HG02623 (cell line): ENCODE measurements around the gene SATB2.

ENCODE experiments used
- ATAC-seq: cut with Tn5 transposase; IDR thresholded peaks from one replicate; pipeline ENCODE4 v1.9.1; 2021; ENCODE audit warnings: moderate library complexity; ENCODE audit not compliant: unreplicated experiment

The SATB2 gene

GRCh38 chr2:199466692-199467065 is 8.9 kb upstream of the SATB2 start:
- ATAC-seq, result no peak

GRCh38 chr2:199465988-199466691 is 8.4 kb upstream of the SATB2 start:
- ATAC-seq, result no peak

- ATAC-seq, result no peak
These were observed 7.7 kb upstream of the SATB2 start for GRCh38 chr2:199465390-199465789.

GRCh38 chr2:199464606-199465352 is 7.0 kb upstream of the SATB2 start:
- no peak for ATAC-seq

- ATAC-seq, result no peak
These were observed 6.2 kb upstream of the SATB2 start for GRCh38 chr2:199463708-199464605.

GRCh38 chr2:199462956-199463692 is 5.4 kb upstream of the SATB2 start:
- ATAC-seq, result no peak

GRCh38 chr2:199462347-199462955 is 4.7 kb upstream of the SATB2 start:
- ATAC-seq, result no peak

- ATAC-seq, result no peak
These were observed 4.1 kb upstream of the SATB2 start for GRCh38 chr2:199461711-199462346.

GRCh38 chr2:199460846-199461710 is 3.3 kb upstream of the SATB2 start:
- ATAC-seq, result no peak

- ATAC-seq, result no peak
These were observed 2.4 kb upstream of the SATB2 start for GRCh38 chr2:199460101-199460671.

- ATAC-seq, result peak; percentile 39
These were observed 1.8 kb upstream of the SATB2 start for GRCh38 chr2:199459286-199460100.

GRCh38 chr2:199458806-199459285 is 1.1 kb upstream of the SATB2 start:
- peak; percentile 24 for ATAC-seq

GRCh38 chr2:199458009-199458805 is 468 bp upstream of the SATB2 start:
- peak; percentile 16 for ATAC-seq

- ATAC-seq, result no peak
These were observed 1.2 kb downstream of the SATB2 start for GRCh38 chr2:199456383-199457146.

GRCh38 chr2:199455545-199456382 is 2.0 kb downstream of the SATB2 start:
- no peak for ATAC-seq
